ENCODE results near the gene TBC1D26.
"Not testable (repeated sequence)": the region's sequence is repeated elsewhere in the genome, so short reads cannot be mapped to it uniquely, and the experiment has no call there.

Gene TBC1D26

GRCh38 chr17:15788365-15788764, 56.3 kb downstream of the TBC1D26 start:
- H3K4me3 ChIP-seq (ENCODE audit: low read depth, low read length); H3K36me3 ChIP-seq (ENCODE audit: control insufficient read depth in 2 of 2, insufficient read depth in 1 of 2, low read length in 2 of 2); POLR2A ChIA-PET; CTCF ChIA-PET; H3K4me1 ChIP-seq (ENCODE audit: control insufficient read depth, insufficient read depth, low read length); H3K9me3 ChIP-seq (ENCODE audit: control insufficient read depth, insufficient read depth, low read depth, low read length); H3K27ac ChIP-seq (ENCODE audit: extremely low read depth, low read depth, low read length): not testable (repeated sequence)
